HCT116 (cell line): ENCODE results near the gene C20orf204. TPM values are rescaled to one million over a fixed set of nuclear protein-coding genes. Genes with fewer than 3 reads are reported as not detected.

Experiments
- ATAC-seq: fragments of 200-7000 bp; cut with Tn5 transposase; 2 replicates; pipeline ENCODE4 v1.9.1; 2020; ENCODE audit warnings: mild to moderate bottlenecking, moderate library complexity
- BruUV-seq: library from RNA; stranded (reverse); fragments of 400-500 nt; replicated peaks from 2 replicates; lab custom pipeline; 2021; lab: Mats Ljungman, UMichigan
- CTCF ChIA-PET: fragments of 300-600 bp; sonication (Branson Sonifier 250); formaldehyde crosslinking; loops from one replicate; lab custom pipeline; 2021; ENCODE audit warnings: antibody characterized with exemption; lab: Charles Lee
- POLR2A ChIA-PET: fragments of 300-600, 350-600 bp; sonication (Branson Sonifier 250); formaldehyde crosslinking; loops from one replicate; lab custom pipeline; 2021; ENCODE audit warnings: antibody characterized with exemption; lab: Charles Lee
- RAD21 ChIA-PET, 2 experiments: fragments of 300-600 bp; sonication (Branson Sonifier 250); formaldehyde crosslinking; loops; one replicate each; lab custom pipeline; 2023; ENCODE audit warnings: low total read pairs in 2 of 2; ENCODE audit not compliant: uncharacterized antibody in 2 of 2, unreplicated experiment in 2 of 2, low non-redundant PET in 1 of 2; lab: Charles Lee
- DNase-seq: peaks from one replicate; pipeline ENCODE4 v3.0.0-alpha.2; 2010; ENCODE audit warnings: low read depth, low spot score
- H2AFZ ChIP-seq: fragments of 200-600 bp; shearing (Covaris generic), sonication (generic); 2 replicates; pipeline ENCODE4 v1.6.1; 2017; ENCODE audit warnings: low read depth, mixed run types, mixed read lengths, antibody characterized with exemption, low read length; ENCODE audit not compliant: poor library complexity, severe bottlenecking
- H3K27ac ChIP-seq: 2 replicates; pipeline ENCODE4 v1.5.1; 2012; ENCODE audit warnings: low read depth, low read length
- H3K27me3 ChIP-seq: fragments of 200-600 bp; sonication (generic); 2 replicates; pipeline ENCODE4 v1.6.1; 2016; ENCODE audit warnings: mixed run types, low read length, mixed read lengths; ENCODE audit not compliant: insufficient read depth
- H3K36me3 ChIP-seq, 2 experiments: fragments of 200-500 bp in 1 of 2; fragments of 200-600 bp in 1 of 2; sonication (Bioruptor generic) in 1 of 2; sonication (generic) in 1 of 2; 2 replicates each; pipeline versions ENCODE4 v1.5.1 to v1.6.1; 2014 to 2016; ENCODE audit warnings: low read length in 2 of 2, inconsistent platforms in 1 of 2, mixed read lengths in 1 of 2, mixed run types in 1 of 2; ENCODE audit not compliant: insufficient read depth in 2 of 2, control insufficient read depth in 1 of 2
- H3K4me1 ChIP-seq, 2 experiments: fragments of 200-600 bp in 1 of 2; sonication (generic) in 1 of 2; 2 replicates each; pipeline versions ENCODE4 v1.5.1 to v1.6.1; 2012 to 2017; ENCODE audit warnings: low read length in 2 of 2, inconsistent platforms in 1 of 2, mild to moderate bottlenecking in 1 of 2, mixed read lengths in 1 of 2, mixed run types in 1 of 2, moderate library complexity in 1 of 2; ENCODE audit not compliant: insufficient read depth in 2 of 2, control insufficient read depth in 1 of 2
- H3K4me2 ChIP-seq: fragments of 200-600 bp; sonication (generic); 2 replicates; pipeline ENCODE4 v1.6.1; 2017; ENCODE audit warnings: mixed run types, low read length, mixed read lengths
- H3K4me3 ChIP-seq, 2 experiments: fragments of 200-600 bp in 1 of 2; sonication (generic) in 1 of 2; replicated peaks in 1 of 2; 2 replicates each; pipeline ENCODE4 v1.5.1; 2011 to 2016; ENCODE audit warnings: low read length in 2 of 2, control low read depth in 1 of 2, low read depth in 1 of 2, mild to moderate bottlenecking in 1 of 2, mixed read lengths in 1 of 2, mixed run types in 1 of 2
- H3K79me2 ChIP-seq: fragments of 200-600 bp; sonication (generic); 2 replicates; pipeline ENCODE4 v1.6.1; 2017; ENCODE audit warnings: mild to moderate bottlenecking, mixed run types, low read length, moderate library complexity, mixed read lengths; ENCODE audit not compliant: insufficient read depth
- H3K9ac ChIP-seq: fragments of 200-600 bp; sonication (generic); 2 replicates; pipeline ENCODE4 v1.6.1; 2016; ENCODE audit warnings: low read length, mixed read lengths
- H3K9me2 ChIP-seq: fragments of 200-600 bp; sonication (generic), shearing (Covaris generic); 2 replicates; pipeline ENCODE4 v1.6.1; 2017; ENCODE audit warnings: mixed run types, mild to moderate bottlenecking, moderate library complexity; ENCODE audit not compliant: insufficient read depth
- H3K9me3 ChIP-seq, 2 experiments: fragments of 200-500 bp in 1 of 2; fragments of 200-600 bp in 1 of 2; sonication (Bioruptor generic) in 1 of 2; sonication (generic) in 1 of 2; 2 replicates each; pipeline ENCODE4 v1.6.1; 2014 to 2017; ENCODE audit warnings: low read length in 2 of 2, mixed read lengths in 2 of 2, inconsistent platforms in 1 of 2, low read depth in 1 of 2, mild to moderate bottlenecking in 1 of 2, mixed run types in 1 of 2, moderate library complexity in 1 of 2; ENCODE audit not compliant: control insufficient read depth in 1 of 2, insufficient read depth in 1 of 2
- H4K20me1 ChIP-seq: fragments of 200-600 bp; sonication (generic), shearing (Covaris generic); 2 replicates; pipeline ENCODE4 v1.6.1; 2017; ENCODE audit warnings: mixed run types, mild to moderate bottlenecking, moderate library complexity; ENCODE audit not compliant: insufficient read depth
- CBX3 ChIP-seq: IDR thresholded peaks from 2 replicates; pipeline ENCODE4 v1.6.1; 2012; ENCODE audit warnings: low read depth
- CEBPB ChIP-seq: IDR thresholded peaks from 2 replicates; pipeline ENCODE4 v1.6.1; 2012; ENCODE audit warnings: low read depth
- EGR1 ChIP-seq: IDR thresholded peaks from 2 replicates; pipeline ENCODE4 v1.6.1; 2012; ENCODE audit warnings: low read depth
- EZH2 ChIP-seq: fragments of 200-600 bp; sonication (generic); IDR thresholded peaks from 2 replicates; pipeline ENCODE4 v1.6.1; 2017; ENCODE audit warnings: antibody characterized with exemption, mixed run types
- FOSL1 ChIP-seq: IDR thresholded peaks from 2 replicates; pipeline ENCODE4 v1.6.1; 2012; ENCODE audit warnings: low read depth
- POLR2AphosphoS5 ChIP-seq: IDR thresholded peaks from 2 replicates; pipeline ENCODE4 v1.6.1; 2011; ENCODE audit warnings: mild to moderate bottlenecking, low read depth, low read length, moderate library complexity
- SRF ChIP-seq: IDR thresholded peaks from 2 replicates; pipeline ENCODE4 v1.6.1; 2012; ENCODE audit warnings: low read depth
- TCF7L2 ChIP-seq: IDR thresholded peaks from 2 replicates; pipeline ENCODE4 v1.7.0; 2011; ENCODE audit warnings: borderline replicate concordance, inconsistent platforms; ENCODE audit not compliant: insufficient read depth, insufficient read length; ENCODE audit errors: extremely low read depth
- YY1 ChIP-seq: IDR thresholded peaks from 2 replicates; pipeline ENCODE4 v1.6.1; 2011; ENCODE audit warnings: low read length, low read depth, moderate library complexity, mild to moderate bottlenecking; ENCODE audit not compliant: insufficient replicate concordance; ENCODE audit errors: extremely low read depth
- intact Hi-C: fragments of 100-400 bp; cut with micrococcal nuclease; formaldehyde crosslinking; loops from 2 replicates; pipeline ENCODE4 v1.10.0; 2022
- total RNA-seq: library from RNA; stranded (reverse); gene quantifications from one replicate; pipeline ENCODE4 v1.2.1, GENCODE V29; 2021; ENCODE audit not compliant: unreplicated experiment
- TF ChIP-seq, protein P1 (sequence below): IDR thresholded peaks from 2 replicates; pipeline ENCODE4 v1.6.1; 2012
- TF ChIP-seq, protein P2 (sequence below): IDR thresholded peaks from 2 replicates; pipeline ENCODE4 v1.6.1; 2011; ENCODE audit warnings: mild to moderate bottlenecking, low read length, moderate library complexity; ENCODE audit not compliant: insufficient replicate concordance; ENCODE audit errors: extremely low read depth
- TF ChIP-seq, protein P3 (sequence below), 3 experiments: fragments of 200-600 bp in 1 of 3; sonication (generic) in 1 of 3; IDR thresholded peaks in 2 of 3; conservative IDR thresholded peaks in 1 of 3; 2 replicates each; pipeline ENCODE4 v1.5.1; 2012 to 2017; ENCODE audit warnings: low read depth in 2 of 3, low read length in 2 of 3, antibody characterized with exemption in 1 of 3, borderline replicate concordance in 1 of 3, control low read depth in 1 of 3, mild to moderate bottlenecking in 1 of 3, mixed read lengths in 1 of 3, mixed run types in 1 of 3, moderate library complexity in 1 of 3; ENCODE audit not compliant: insufficient read depth in 1 of 3
- TF ChIP-seq, protein P4 (sequence below): IDR thresholded peaks from 2 replicates; pipeline ENCODE4 v1.6.1; 2012

C20orf204 gene
- total RNA-seq, 1 experiment from 2014 or later = 2.5 TPM

DNA sequence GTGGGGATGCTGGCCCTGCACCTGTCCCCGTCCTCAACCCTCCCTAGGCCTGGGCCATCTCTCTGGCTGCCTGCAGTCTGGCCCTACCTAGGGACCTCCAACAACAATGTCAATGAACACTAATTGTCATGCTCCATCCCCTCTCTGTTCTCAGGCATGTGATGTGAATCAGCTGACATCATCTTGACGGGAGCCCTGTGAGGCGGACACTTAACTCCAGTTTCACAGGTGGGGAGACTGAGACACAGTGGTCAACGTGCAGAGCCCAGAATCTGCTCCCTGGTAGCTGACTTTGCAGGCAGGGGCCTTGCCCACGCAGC is 26.3 kb downstream of the C20orf204 start:
- ATAC-seq (no peak), DNase-seq (no peak)
- Histone ChIP-seq H3K4me2 (peak overlapping the region; percentile 84), H3K79me2 (no peaks in the 10 kb centered on the region), H3K9me3 (no peaks in the 10 kb centered on the region), H3K4me1 (peaks cover 38 to 59% of the 10 kb centered on the region in 2 experiments), H4K20me1 (no peaks in the 10 kb centered on the region), H3K4me3 (peak overlapping the region; percentile 78 to 84), H2AFZ (no peak overlapping the region), H3K27ac (peak overlapping the region; percentile 76), H3K36me3 (no peaks in the 10 kb centered on the region), H3K9me2 (no peaks in the 10 kb centered on the region), H3K9ac (peak overlapping the region; percentile 78), H3K27me3 (no peaks in the 10 kb centered on the region)
- ChIA-PET CTCF (interaction anchor here (1.0 to 1.5 kb wide), 4 partner anchors 8 to 197 kb away, joined by 3 to 8 read pairs (median 4); partner anchors contain the start of gene TPD52L2), RAD21 (interaction anchor here in 1 of 2 experiments (1.8 kb wide), 1 partner anchor 24 kb away, joined by 5 read pairs; no protein-coding TSS in a partner anchor), POLR2A (interaction anchor here (1.0 to 1.3 kb wide), 4 partner anchors 8 to 197 kb away, joined by 4 to 7 read pairs (median 4); partner anchors contain the start of genes PRPF6 and TPD52L2)
- TF ChIP-seq TCF7L2 = no peak
- no peak for TF ChIP-seq EZH2
- no peak for TF ChIP-seq FOSL1
- no peak for TF ChIP-seq CEBPB
- TF ChIP-seq, protein P1, sequence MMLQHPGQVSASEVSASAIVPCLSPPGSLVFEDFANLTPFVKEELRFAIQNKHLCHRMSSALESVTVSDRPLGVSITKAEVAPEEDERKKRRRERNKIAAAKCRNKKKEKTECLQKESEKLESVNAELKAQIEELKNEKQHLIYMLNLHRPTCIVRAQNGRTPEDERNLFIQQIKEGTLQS = no peak
- TF ChIP-seq CBX3 = no peak
- BruUV-seq = TSS peak; percentile 87
- intact Hi-C loops = no loop called here

DNA sequence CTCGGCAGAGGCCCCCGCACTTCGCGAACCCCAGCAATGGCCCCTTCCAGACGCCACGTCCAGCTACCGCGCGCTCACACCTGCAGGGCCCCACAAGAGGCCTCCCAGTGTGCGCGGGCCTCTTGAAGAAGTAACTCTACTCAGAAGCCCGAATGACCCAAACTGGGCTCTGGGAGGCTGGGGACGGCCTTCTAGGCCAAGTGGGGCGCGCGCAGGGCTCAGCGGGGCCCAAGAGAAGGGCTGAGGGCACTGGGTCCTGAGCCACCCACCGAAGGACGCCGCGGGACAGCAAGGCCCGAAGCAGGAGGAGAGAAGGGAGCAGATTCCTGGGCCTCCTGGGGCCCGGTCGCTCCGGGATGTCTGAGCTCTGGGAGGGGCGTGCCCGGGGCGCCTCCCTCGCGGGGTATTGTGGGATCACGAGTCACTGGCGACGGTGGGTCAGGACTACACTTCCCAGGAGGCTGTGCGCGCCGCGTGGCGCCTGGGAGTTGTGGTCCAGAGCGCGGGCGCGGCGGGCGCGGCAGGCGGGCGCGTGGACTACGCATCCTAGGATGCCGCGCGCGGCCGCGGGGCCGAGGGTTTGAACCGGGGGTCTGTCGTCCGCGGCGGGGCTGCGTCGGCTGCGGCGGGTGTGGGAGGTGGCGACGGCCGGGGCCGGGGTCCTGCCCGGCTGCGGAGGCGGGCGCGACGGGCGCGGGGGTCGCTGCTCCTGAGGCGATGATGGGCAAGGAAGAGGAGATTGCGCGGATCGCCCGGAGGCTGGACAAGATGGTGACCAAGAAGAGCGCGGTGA is 26.8 kb downstream of the C20orf204 start, which contains the start of gene TCEA2:
TCEA2 (plus strand) TSS at position 603 of the 793 bp plus-strand sequence; CDS start at position 718, 115 bp downstream.
- peak; percentile 82 for DNase-seq
- no peak within 1 kb of the TSS for H2AFZ ChIP-seq
- TF ChIP-seq SRF = no peak
- TF ChIP-seq, protein P2, sequence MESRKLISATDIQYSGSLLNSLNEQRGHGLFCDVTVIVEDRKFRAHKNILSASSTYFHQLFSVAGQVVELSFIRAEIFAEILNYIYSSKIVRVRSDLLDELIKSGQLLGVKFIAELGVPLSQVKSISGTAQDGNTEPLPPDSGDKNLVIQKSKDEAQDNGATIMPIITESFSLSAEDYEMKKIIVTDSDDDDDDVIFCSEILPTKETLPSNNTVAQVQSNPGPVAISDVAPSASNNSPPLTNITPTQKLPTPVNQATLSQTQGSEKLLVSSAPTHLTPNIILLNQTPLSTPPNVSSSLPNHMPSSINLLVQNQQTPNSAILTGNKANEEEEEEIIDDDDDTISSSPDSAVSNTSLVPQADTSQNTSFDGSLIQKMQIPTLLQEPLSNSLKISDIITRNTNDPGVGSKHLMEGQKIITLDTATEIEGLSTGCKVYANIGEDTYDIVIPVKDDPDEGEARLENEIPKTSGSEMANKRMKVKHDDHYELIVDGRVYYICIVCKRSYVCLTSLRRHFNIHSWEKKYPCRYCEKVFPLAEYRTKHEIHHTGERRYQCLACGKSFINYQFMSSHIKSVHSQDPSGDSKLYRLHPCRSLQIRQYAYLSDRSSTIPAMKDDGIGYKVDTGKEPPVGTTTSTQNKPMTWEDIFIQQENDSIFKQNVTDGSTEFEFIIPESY = peak; percentile 55
- peak; percentile 85 for TF ChIP-seq POLR2AphosphoS5
- peak; percentile 79 for TF ChIP-seq YY1
- TF ChIP-seq EZH2 = no peak
- TF ChIP-seq, protein P3, sequence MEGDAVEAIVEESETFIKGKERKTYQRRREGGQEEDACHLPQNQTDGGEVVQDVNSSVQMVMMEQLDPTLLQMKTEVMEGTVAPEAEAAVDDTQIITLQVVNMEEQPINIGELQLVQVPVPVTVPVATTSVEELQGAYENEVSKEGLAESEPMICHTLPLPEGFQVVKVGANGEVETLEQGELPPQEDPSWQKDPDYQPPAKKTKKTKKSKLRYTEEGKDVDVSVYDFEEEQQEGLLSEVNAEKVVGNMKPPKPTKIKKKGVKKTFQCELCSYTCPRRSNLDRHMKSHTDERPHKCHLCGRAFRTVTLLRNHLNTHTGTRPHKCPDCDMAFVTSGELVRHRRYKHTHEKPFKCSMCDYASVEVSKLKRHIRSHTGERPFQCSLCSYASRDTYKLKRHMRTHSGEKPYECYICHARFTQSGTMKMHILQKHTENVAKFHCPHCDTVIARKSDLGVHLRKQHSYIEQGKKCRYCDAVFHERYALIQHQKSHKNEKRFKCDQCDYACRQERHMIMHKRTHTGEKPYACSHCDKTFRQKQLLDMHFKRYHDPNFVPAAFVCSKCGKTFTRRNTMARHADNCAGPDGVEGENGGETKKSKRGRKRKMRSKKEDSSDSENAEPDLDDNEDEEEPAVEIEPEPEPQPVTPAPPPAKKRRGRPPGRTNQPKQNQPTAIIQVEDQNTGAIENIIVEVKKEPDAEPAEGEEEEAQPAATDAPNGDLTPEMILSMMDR (IDR thresholded peaks at IDR 0.05 in 2 of 3, conservative IDR thresholded peaks at IDR 0.05 in 1 of 3; ENCODE audit: borderline replicate concordance in 1 of 3, insufficient read depth in 1 of 3, low read depth in 2 of 3, low read length in 2 of 3) = no peak
- TF ChIP-seq EGR1 = no peak
- TF ChIP-seq, protein P4, sequence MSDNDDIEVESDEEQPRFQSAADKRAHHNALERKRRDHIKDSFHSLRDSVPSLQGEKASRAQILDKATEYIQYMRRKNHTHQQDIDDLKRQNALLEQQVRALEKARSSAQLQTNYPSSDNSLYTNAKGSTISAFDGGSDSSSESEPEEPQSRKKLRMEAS = no peak

More for the DNA sequence above, 26.8 kb downstream of the C20orf204 start, which contains the start of gene TCEA2:
- peak; percentile 84 for ATAC-seq
- no TSS peak for BruUV-seq
- H3K4me1 ChIP-seq = peaks cover 42 to 58% of the 10 kb centered on the region in 2 experiments
- H3K27me3 ChIP-seq = no peaks in the 10 kb centered on the region
- no peaks in the 10 kb centered on the region for H3K36me3 ChIP-seq
- ChIA-PET CTCF (interaction anchor here (1.0 to 1.5 kb wide), 4 partner anchors 8 to 198 kb away, joined by 3 to 8 read pairs (median 4); partner anchors contain the start of gene TPD52L2), RAD21 (interaction anchor here in 1 of 2 experiments (1.8 kb wide), 1 partner anchor 25 kb away, joined by 5 read pairs; no protein-coding TSS in a partner anchor), POLR2A (interaction anchor here (0.7 to 1.3 kb wide), 5 partner anchors 9 to 197 kb away, joined by 4 to 7 read pairs (median 5); partner anchors contain the start of genes PRPF6 and TPD52L2)
- H3K9ac ChIP-seq = peak within 1 kb of the TSS; percentile 78
- H3K4me3 ChIP-seq = peak within 1 kb of the TSS; percentile 78 to 84
- H3K4me2 ChIP-seq = peak within 1 kb of the TSS; percentile 84
- no peaks in the 10 kb centered on the region for H3K9me2 ChIP-seq
- intact Hi-C loops = no loop called here
- H4K20me1 ChIP-seq = no peaks in the 10 kb centered on the region
- H3K27ac ChIP-seq = peak within 1 kb of the TSS; percentile 76
- no peaks in the 10 kb centered on the region for H3K79me2 ChIP-seq
- H3K9me3 ChIP-seq = no peaks in the 10 kb centered on the region
